Measurements from ENCODE around the gene BRCA2. TPM values are rescaled to one million over a fixed set of nuclear protein-coding genes. Genes with fewer than 3 reads are reported as not detected.

Gene BRCA2
- total RNA-seq, 1 donor from 2014 or later = 5.6 TPM

DNA sequence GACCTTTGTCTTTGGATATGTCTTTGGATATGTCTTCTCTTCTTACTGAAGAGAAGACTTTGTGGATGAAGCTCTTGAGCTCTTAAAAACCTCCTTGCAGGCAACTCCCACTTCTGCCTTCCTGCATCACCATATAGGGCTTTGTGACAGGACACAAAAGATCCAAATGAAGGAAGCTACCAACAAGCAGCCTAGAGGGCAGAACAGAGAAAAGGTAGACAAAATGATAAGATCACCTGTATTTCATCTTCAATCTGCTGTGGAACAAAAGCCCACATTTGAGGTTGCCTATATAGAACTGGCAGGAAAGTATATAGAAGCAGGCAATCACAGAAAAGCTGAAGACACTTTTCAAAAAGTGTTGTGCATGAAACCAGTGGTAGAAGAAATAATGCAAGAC lies 70.1 kb downstream of the BRCA2 start:
- no peak for DNase-seq

DNA sequence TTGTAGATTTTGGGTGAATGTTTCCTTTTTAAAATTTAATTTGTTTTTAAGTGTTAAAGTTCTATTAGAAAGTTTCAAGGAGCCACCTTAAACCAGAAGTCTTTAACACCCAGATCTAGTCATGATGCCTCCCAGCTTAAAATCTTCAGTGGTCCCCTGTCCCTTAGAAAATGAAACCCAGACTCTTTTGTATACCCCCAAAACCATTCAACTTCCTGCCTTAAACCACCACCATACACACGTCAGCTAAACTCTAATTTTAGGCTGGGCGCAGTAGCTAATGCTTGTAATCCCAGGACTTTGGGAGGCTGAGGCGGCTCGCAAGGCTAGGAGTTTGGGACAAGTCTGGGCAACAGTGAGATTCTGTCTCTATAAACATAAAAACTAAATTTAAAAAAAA lies 74.7 kb downstream of the BRCA2 start:
- DNase-seq = no peak

DNA sequence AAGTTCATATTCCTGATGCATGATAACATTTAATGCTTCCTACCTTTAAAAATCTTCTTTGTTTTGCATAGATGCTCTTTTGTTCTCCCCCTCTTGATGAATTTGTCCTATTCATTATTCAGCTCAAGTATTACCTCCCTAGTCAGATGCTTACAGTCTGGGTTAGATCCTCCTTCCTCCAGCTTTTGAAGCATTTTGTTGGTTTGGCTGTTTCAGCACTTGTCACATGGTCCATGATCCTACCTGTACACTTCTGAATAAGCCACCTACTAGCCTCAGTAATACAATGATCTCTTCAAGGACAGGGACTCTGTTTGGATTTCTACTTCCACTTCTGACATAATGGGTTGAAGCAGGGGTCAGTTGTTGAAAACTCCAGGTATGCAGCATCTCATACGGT lies 75.2 kb downstream of the BRCA2 start:
- no peak for DNase-seq

GRCh38 chr13:32391101-32391619 lies 75.9 kb downstream of the BRCA2 start:
- DNase-seq = no peak

GRCh38 chr13:32403108-32403507 lies 87.8 kb downstream of the BRCA2 start:
- DNase-seq = no peak

GRCh38 chr13:32407854-32408253 lies 92.5 kb downstream of the BRCA2 start:
- no peak for DNase-seq

DNA sequence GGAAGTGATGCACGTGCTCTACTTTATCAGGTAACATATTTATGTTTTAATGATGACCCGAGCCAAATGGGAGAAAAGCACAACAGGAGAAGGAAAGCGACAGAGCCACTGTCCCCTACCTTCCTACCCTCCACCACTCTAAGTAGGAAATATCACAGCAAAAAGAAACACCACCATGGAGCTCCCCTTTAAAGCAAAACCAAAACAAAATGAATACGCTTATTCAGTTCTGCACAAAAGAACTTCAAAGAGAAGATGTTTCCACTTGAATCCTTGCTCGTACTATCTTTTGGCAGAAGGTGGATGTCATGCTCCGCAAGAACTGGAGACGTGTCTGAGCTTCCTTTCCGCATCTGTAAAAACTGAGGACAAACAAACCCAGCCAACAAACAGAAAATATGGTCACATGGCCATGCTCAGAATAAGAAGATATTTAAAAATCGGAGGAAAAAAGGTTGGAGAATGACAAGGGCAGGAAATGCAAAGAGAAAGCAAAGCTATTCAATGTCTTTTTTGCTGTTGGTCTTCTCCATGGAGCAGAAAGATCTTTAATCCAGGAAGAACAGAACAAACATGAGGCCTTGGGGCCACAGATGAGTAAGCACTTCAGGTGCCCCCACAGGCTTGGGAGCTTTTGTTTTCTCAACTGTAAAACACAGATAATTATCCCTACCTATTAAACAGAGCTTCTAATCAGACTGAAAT lies 93.1 kb downstream of the BRCA2 start:
- DNase-seq = no peak

- DNase-seq = no peak
These were observed 93.6 kb downstream of the BRCA2 start for GRCh38 chr13:32409001-32409313.

DNA sequence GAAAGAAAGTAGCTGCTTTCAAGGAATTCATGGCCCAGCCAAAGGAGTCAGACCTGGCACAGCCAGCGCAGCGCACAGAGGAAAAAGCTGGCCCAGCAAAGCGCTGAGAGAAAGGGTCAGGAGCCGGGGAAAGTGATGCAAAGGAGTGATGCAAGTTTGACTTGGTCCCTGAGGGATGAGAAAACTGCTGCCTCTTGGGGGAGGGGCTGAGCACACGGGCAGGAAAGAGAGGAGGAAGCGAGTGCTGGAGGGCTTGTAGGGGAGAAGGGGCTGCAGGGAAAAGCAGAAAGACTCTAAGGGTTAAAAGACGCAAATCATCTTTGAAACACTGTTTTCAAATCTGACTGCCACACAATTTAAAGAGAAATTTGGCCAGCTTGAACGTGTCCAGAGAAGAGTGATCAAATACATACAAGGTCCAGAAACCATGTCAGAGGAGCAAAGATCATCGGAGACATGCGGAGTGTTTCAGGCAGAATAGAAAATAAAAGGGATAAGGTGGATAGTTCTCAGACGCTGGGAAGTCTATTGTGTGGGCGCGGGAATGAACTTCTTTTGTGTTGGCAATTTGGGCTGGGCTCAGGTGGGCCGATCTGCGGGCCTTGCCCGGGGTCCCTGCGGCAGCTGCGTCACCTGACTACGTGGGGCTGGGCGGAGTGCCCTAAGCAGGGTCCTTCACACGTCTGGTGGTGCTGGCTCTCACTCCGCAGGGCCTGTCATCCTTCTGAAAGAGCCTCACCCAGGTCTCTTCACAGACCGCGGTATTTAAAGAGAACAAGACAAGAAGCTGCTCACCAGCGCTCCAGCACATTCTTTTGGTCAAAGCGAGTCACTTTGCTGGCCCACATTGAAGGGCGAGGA lies 94.5 kb downstream of the BRCA2 start:
- DNase-seq = peak; percentile 12

GRCh38 chr13:32413284-32413683 lies 98.0 kb downstream of the BRCA2 start:
- DNase-seq = no peak

- no peak for DNase-seq
These were observed 99.3 kb downstream of the BRCA2 start for GRCh38 chr13:32414580-32414979.

GRCh38 chr13:32415019-32415418 lies 99.7 kb downstream of the BRCA2 start:
- no peak for DNase-seq

DNA sequence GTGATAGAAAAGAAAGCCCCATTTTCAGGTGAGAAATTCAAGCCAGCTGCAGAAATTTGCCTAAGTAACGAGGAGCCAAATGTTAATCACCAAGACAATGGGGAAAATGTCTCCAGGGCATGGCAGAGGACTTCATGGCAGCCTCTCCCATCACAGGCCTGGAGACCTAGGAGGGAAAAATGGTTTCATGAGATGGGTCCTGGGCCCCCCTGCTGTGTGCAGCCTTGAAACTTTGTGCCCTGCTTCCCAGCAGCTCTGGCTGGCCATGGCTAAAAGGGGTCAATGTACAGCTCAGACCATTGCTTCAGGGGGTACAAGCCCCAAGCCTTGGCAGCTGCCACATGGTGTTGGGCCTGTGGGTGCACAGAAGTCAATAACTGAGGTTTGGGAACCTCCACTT lies 102.7 kb downstream of the BRCA2 start:
- no peak for DNase-seq

DNA sequence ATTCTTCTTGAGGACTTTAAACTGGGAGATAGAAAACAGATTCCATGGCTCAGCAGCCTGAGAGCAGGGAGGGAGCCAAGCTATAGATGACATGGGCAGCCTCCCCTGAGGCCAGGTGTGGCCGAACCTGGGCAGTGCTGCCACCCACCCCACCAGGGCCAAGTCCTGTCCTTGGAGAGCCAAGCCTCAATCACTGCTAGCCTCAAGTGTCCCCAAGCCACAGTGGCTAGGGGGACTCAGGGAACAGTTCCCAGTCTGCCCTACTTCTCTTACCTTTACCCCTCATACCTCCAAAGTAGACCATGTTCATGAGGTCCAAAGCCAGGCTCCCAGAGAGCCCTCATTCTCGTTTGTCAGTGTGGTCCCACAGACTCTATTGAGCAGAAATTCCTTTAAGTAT lies 104.6 kb downstream of the BRCA2 start:
- DNase-seq = no peak

DNA sequence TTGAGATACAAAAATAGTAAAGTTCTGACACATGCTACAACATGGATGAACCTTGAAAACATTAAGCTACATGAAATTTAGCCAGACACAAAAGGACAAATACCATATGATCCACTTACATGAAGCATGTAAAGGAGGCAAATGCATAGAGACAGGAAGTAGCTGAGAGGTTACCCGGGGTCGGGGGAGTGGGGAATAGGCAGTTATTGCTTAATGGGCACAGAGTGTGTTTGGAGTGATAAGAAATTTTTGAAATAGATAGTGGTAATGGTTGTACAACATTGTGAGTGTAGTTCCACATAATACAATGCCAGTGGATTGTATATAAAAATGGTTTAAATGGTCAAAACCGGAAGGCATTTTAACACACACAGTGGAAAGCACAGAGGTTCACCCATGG lies 108.3 kb downstream of the BRCA2 start:
- no peak for DNase-seq

GRCh38 chr13:32425158-32425557 lies 109.8 kb downstream of the BRCA2 start:
- no peak for DNase-seq

DNA sequence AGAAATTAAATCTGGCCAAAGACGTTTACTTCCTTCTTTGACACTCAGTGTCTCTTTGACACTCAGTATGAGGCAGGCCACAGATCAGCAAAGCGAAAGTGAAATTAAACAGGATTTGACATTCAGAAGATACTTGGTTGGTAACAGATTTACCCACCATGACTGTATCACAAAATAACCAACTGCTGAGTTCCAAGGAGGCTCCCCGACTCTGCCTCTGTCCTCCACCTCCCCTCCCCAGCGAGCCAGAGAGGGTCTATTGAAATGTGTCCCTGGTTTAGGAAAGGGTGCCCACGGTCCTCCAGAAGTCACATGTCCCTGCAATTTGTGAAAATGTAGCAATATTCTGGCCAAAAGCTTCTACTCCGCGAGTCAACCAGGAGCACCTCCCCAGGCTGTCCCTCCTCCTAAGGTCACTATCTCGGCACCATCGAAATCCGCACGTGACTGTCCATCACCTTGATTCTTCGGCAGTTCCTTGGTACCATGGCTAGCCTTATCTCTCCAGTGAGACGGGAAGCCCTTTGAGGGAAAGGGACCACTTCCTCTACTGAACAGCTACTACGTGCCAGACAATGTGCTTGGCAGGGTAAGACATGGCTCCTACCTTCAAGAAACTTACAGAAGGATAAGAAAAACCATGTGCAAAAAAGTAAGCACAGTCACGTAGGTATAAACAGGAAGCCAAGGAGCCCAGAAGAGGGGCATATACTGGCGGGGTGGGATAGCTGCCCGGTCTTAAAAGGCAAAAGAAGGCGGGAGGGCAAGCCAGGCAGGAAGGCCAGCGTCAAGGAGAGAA lies 111.1 kb downstream of the BRCA2 start:
- peak; percentile 11 for DNase-seq

DNA sequence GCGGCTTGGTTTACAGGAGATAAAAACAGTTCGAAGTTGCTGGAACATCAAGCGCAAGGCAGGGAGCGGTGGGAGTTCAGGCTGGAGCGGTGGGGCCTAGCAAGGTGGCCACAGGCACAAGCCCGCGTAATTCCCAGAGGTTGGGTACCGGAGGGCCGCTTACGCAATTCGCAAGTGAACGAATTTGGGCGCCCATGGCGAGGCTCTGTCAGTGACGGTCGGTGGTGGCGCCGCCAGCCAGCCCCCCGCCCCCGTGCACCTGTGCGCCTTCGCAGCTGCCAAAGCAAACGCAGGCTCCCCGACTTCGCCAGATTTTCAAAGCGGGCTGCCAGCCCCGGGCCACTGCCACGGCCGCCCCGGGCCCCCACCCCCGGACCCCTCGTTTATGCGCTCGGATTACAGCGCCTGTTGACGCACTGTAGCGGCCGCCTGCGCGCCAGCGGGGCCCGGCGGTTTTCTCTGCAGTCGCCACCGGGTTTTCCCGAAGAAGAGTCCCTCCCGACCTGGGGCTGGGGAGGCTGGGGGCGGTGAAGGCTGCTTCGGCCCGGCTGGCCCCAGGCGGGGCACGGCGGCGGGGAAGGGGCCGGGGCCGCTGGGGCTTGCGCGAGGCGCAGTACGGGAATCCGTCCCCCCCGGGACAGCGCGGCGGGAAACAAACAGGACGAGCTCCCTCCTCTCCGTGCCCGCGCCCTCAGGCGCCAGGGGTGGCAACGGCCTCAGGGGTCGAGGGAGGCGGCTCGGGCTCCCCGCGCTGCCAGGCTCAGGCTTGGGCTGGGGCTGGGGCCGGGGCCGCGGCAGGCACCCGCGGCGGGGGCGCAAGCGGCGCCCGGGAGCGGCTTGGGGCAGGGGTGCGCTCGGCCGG lies 111.9 kb downstream of the BRCA2 start:
- DNase-seq = no peak

- DNase-seq = peak; percentile 15
These were observed 112.7 kb downstream of the BRCA2 start, which contains the start of gene N4BP2L1 for GRCh38 chr13:32427852-32428580. TSS of gene N4BP2L1 (minus strand) at chr13:32428130. CDS start at chr13:32428082, 48 bp downstream.

GRCh38 chr13:32428581-32429432 lies 113.5 kb downstream of the BRCA2 start:
- no peak for DNase-seq

All from skin of body (tissue), 2 donors.